ENCODE data around the gene MPP7. TPM values are rescaled to one million over a fixed set of nuclear protein-coding genes. Genes with fewer than 3 reads are reported as not detected.

Gene MPP7
- total RNA-seq, 1 experiment from 2014 or later = 0.24 TPM

DNA sequence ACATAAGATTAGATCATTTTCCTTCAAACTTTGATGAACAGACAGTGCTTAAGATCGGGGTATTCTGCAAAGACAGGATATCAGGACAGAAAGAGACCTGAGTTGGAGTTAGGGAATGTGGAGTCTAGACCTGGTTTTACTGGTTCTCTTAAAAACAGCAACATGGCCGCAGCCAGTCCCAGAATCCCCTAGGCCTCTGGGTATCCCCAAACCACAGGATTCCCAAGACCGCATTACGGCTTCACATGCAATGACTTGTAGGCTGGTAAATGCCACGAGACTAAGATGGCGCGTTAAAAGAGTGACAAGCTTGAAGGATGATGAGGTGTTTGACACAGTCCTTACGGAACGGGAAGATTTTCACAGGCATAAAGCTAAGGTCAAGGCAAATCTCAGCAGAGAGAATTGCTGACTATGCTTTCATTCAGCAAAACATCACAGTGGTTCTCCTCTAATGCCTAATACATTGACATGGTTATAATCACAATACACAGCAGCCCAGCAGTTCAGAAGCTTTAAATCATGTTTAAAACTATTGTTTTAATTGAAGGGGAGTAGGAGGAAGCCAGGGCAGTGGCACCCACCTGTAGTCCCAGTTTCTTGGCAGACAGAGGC lies 32.9 kb downstream of the MPP7 start:
- DNase-seq (ENCODE audit: low read depth) = no peak

- DNase-seq (ENCODE audit: low read depth) = no peak
These were observed 36.2 kb downstream of the MPP7 start for GRCh38 chr10:28266449-28267224.

GRCh38 chr10:28263136-28263857 lies 39.6 kb downstream of the MPP7 start:
- DNase-seq (ENCODE audit: low read depth) = no peak

DNA sequence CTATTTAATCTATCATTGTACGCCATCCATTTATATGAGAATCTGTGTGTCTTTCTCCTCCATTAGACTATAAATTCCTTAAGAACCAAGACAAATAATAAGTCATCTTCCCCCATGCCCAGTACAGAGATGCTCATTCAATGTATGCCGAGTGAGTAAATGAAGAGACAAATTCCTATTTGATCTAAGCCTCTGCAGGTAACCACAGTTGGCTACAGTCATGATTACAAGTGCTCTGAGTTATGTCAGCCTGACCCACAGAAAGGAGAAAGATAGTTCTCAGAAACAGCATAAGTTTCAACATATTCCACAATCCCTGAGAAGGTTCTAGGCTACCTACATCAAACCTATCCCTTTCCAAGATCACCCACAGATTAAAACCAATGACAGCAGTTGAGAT lies 46.1 kb downstream of the MPP7 start:
- no peak for DNase-seq (ENCODE audit: low read depth)

- peak; percentile 11 for DNase-seq (ENCODE audit: low read depth)
These were observed 48.4 kb downstream of the MPP7 start for GRCh38 chr10:28254290-28254985.

- DNase-seq (ENCODE audit: low read depth) = no peak
These were observed 49.6 kb downstream of the MPP7 start for GRCh38 chr10:28253169-28253785.

Other genes with a start within 250 kb of the MPP7 start
- 70.2 and 91.7 TPM in 2 replicates for gene WAC, start 230.1 kb upstream of the MPP7 start, total RNA-seq (2014; rRNA removed; shearing (Covaris generic))

Data from RPMI7951 (cell line).